WTC11 (cell line): ENCODE data around the gene CRIP2. TPM values are rescaled to one million over a fixed set of nuclear protein-coding genes. Genes with fewer than 3 reads are reported as not detected.

Experiments
- ATAC-seq: fragments of 200-7000 bp; cut with Tn5 transposase; 2 replicates; pipeline ENCODE4 v1.10.0; 2021; ENCODE audit warnings: mild to moderate bottlenecking, moderate library complexity
- CTCF ChIA-PET: fragments of 300-600 bp; sonication (Branson Sonifier 250); formaldehyde crosslinking; loops from one replicate; lab custom pipeline; 2021; ENCODE audit warnings: antibody characterized with exemption; lab: Charles Lee
- POLR2A ChIA-PET: fragments of 350-600 bp; sonication (Branson Sonifier 250); formaldehyde crosslinking; loops from one replicate; lab custom pipeline; 2021; ENCODE audit warnings: antibody characterized with exemption; lab: Charles Lee
- DNase-seq: peaks from one replicate; pipeline ENCODE4 v3.0.0; 2021; ENCODE audit warnings: low spot score
- H3K27ac Mint-ChIP-seq: 2 replicates; pipeline ENCODE4 v1.8.0; 2021; ENCODE audit warnings: mixed read lengths
- H3K27me3 Mint-ChIP-seq: 2 replicates; pipeline ENCODE4 v1.8.0; 2021; ENCODE audit warnings: low read depth, mild to moderate bottlenecking, moderate library complexity, mixed read lengths
- H3K36me3 Mint-ChIP-seq: 2 replicates; pipeline ENCODE4 v1.8.0; 2021; ENCODE audit warnings: mixed read lengths
- H3K4me1 Mint-ChIP-seq: 2 replicates; pipeline ENCODE4 v1.8.0; 2022; ENCODE audit warnings: mixed read lengths
- H3K4me3 Mint-ChIP-seq: 2 replicates; pipeline ENCODE4 v1.8.0; 2021; ENCODE audit warnings: mild to moderate bottlenecking, moderate library complexity, mixed read lengths
- H3K9me3 Mint-ChIP-seq: 2 replicates; pipeline ENCODE4 v1.8.0; 2021; ENCODE audit warnings: mixed read lengths
- AFF4 ChIP-seq: sonication (generic); formaldehyde crosslinking; IDR thresholded peaks from 2 replicates; pipeline ENCODE4 v1.8.1; 2023; ENCODE audit warnings: mild to moderate bottlenecking, missing genetic modification reagents, borderline replicate concordance
- ARID4B ChIP-seq: sonication (generic); formaldehyde crosslinking; IDR thresholded peaks from 2 replicates; pipeline ENCODE4 v1.8.0; 2023; ENCODE audit warnings: missing genetic modification reagents, mild to moderate bottlenecking, borderline replicate concordance
- E2F4 ChIP-seq: sonication (generic); formaldehyde crosslinking; IDR thresholded peaks from 2 replicates; pipeline ENCODE4 v1.8.1; 2022; ENCODE audit warnings: low read depth, mild to moderate bottlenecking, moderate library complexity, missing genetic modification reagents, borderline replicate concordance
- E2F5 ChIP-seq: sonication (generic); formaldehyde crosslinking; IDR thresholded peaks from 2 replicates; pipeline ENCODE4 v1.8.1; 2022; ENCODE audit warnings: mild to moderate bottlenecking, moderate library complexity, missing genetic modification reagents
- ERG ChIP-seq: fragments of 250-450 bp; sonication (Bioruptor Pico); IDR thresholded peaks from 2 replicates; pipeline ENCODE4 v1.8.0; 2021; ENCODE audit warnings: mild to moderate bottlenecking
- FOXJ3 ChIP-seq: sonication (generic); formaldehyde crosslinking; IDR thresholded peaks from 2 replicates; pipeline ENCODE4 v1.9.0; 2021; ENCODE audit warnings: missing genetic modification reagents, mild to moderate bottlenecking, borderline replicate concordance
- FOXK1 ChIP-seq: sonication (generic); formaldehyde crosslinking; IDR thresholded peaks from 2 replicates; pipeline ENCODE4 v1.8.0; 2022; ENCODE audit warnings: mild to moderate bottlenecking, moderate library complexity, missing genetic modification reagents
- FOXP1 ChIP-seq: sonication (generic); formaldehyde crosslinking; IDR thresholded peaks from 2 replicates; pipeline ENCODE4 v1.8.0; 2022; ENCODE audit warnings: missing genetic modification reagents, mild to moderate bottlenecking, moderate library complexity, borderline replicate concordance
- HMGXB4 ChIP-seq: sonication (generic); formaldehyde crosslinking; IDR thresholded peaks from 2 replicates; pipeline ENCODE4 v1.8.1; 2023; ENCODE audit warnings: mild to moderate bottlenecking, moderate library complexity, missing genetic modification reagents
- JAZF1 ChIP-seq: fragments of 250-450 bp; sonication (Bioruptor Pico); IDR thresholded peaks from 2 replicates; pipeline ENCODE4 v1.9.0; 2021; ENCODE audit warnings: moderate library complexity, mild to moderate bottlenecking, inconsistent platforms
- KAT7 ChIP-seq: sonication (generic); formaldehyde crosslinking; IDR thresholded peaks from 2 replicates; pipeline ENCODE4 v1.8.1; 2023; ENCODE audit warnings: missing genetic modification reagents, mild to moderate bottlenecking, borderline replicate concordance
- NFATC4 ChIP-seq: fragments of 250-450 bp; sonication (Bioruptor Pico); IDR thresholded peaks from 2 replicates; pipeline ENCODE4 v1.9.0; 2021; ENCODE audit warnings: mild to moderate bottlenecking
- PRRX2 ChIP-seq: fragments of 250-450 bp; sonication (Bioruptor Pico); IDR thresholded peaks from 2 replicates; pipeline ENCODE4 v1.8.0; 2021; ENCODE audit warnings: mild to moderate bottlenecking
- RELA ChIP-seq: sonication (generic); formaldehyde crosslinking; IDR thresholded peaks from 2 replicates; pipeline ENCODE4 v1.8.1; 2022; ENCODE audit warnings: missing genetic modification reagents, mild to moderate bottlenecking, borderline replicate concordance
- SOX15 ChIP-seq: fragments of 250-450 bp; sonication (Bioruptor Pico); IDR thresholded peaks from 2 replicates; pipeline ENCODE4 v1.9.0; 2021; ENCODE audit warnings: mild to moderate bottlenecking
- ZNF138 ChIP-seq: sonication (generic); formaldehyde crosslinking; conservative IDR thresholded peaks from 2 replicates; pipeline ENCODE4 v1.8.1; 2022; ENCODE audit warnings: mild to moderate bottlenecking, moderate library complexity, missing genetic modification reagents
- ZNF232 ChIP-seq: sonication (generic); formaldehyde crosslinking; IDR thresholded peaks from 2 replicates; pipeline ENCODE4 v1.8.0; 2022; ENCODE audit warnings: mild to moderate bottlenecking, missing genetic modification reagents
- ZNF396 ChIP-seq: fragments of 250-450 bp; sonication (Bioruptor Pico); IDR thresholded peaks from 2 replicates; pipeline ENCODE4 v1.8.0; 2021; ENCODE audit warnings: mild to moderate bottlenecking, moderate library complexity, borderline replicate concordance
- ZNF512 ChIP-seq: sonication (generic); formaldehyde crosslinking; IDR thresholded peaks from 2 replicates; pipeline ENCODE4 v1.8.1; 2022; ENCODE audit warnings: missing genetic modification reagents, borderline replicate concordance
- total RNA-seq: library from RNA; stranded (reverse); gene quantifications from 3 replicates; pipeline ENCODE4 v1.2.3, GENCODE V29; 2021

Gene CRIP2
- total RNA-seq, 1 experiment from 2014 or later: 5.4 TPM

- H3K27ac Mint-ChIP-seq: no peak overlapping the region
- ChIA-PET CTCF (interaction anchor here (0.7 to 1.7 kb wide), 2 partner anchors 11 to 55 kb away, joined by 3 to 6 read pairs; no protein-coding TSS in a partner anchor), POLR2A (no interaction called here)
- no peak overlapping the region for H3K4me3 Mint-ChIP-seq
- H3K27me3 Mint-ChIP-seq: no peaks in the 10 kb centered on the region
- no peak for ATAC-seq
- DNase-seq: no peak
- peaks cover 20% of the 10 kb centered on the region for H3K36me3 Mint-ChIP-seq
- no peaks in the 10 kb centered on the region for H3K9me3 Mint-ChIP-seq
- no peaks in the 10 kb centered on the region for H3K4me1 Mint-ChIP-seq
- no peak for TF ChIP-seq HMGXB4 (CRISPR knock-in tag)
- TF ChIP-seq ZNF232 (CRISPR knock-in tag): no peak
- TF ChIP-seq ZNF512 (CRISPR knock-in tag): no peak
- no peak for TF ChIP-seq FOXJ3 (CRISPR knock-in tag)
- TF ChIP-seq KAT7 (CRISPR knock-in tag): no peak
- TF ChIP-seq AFF4 (CRISPR knock-in tag): no peak
- TF ChIP-seq ERG (CRISPR knock-in tag): no peak
- no peak for TF ChIP-seq ARID4B
- TF ChIP-seq RELA (CRISPR knock-in tag): no peak
- no peak for TF ChIP-seq SOX15 (CRISPR knock-in tag)
- no peak for TF ChIP-seq E2F5 (CRISPR knock-in tag)
- no peak for TF ChIP-seq NFATC4
- TF ChIP-seq FOXP1 (CRISPR knock-in tag): no peak
- TF ChIP-seq FOXK1 (CRISPR knock-in tag): no peak
- no peak for TF ChIP-seq ZNF138 (CRISPR knock-in tag)
- no peak for TF ChIP-seq E2F4 (CRISPR knock-in tag)
- TF ChIP-seq PRRX2: no peak
- no peak for TF ChIP-seq JAZF1 (CRISPR knock-in tag)
- TF ChIP-seq ZNF396 (CRISPR knock-in tag): no peak
These were observed 29.3 kb upstream of the CRIP2 start for GRCh38 chr14:105445290-105445689.
